ENCODE measurements around the gene ABHD12.
"Not testable (repeated sequence)": the region's sequence is repeated elsewhere in the genome, so short reads cannot be mapped to it uniquely, and the experiment has no call there.

The ABHD12 gene

DNA sequence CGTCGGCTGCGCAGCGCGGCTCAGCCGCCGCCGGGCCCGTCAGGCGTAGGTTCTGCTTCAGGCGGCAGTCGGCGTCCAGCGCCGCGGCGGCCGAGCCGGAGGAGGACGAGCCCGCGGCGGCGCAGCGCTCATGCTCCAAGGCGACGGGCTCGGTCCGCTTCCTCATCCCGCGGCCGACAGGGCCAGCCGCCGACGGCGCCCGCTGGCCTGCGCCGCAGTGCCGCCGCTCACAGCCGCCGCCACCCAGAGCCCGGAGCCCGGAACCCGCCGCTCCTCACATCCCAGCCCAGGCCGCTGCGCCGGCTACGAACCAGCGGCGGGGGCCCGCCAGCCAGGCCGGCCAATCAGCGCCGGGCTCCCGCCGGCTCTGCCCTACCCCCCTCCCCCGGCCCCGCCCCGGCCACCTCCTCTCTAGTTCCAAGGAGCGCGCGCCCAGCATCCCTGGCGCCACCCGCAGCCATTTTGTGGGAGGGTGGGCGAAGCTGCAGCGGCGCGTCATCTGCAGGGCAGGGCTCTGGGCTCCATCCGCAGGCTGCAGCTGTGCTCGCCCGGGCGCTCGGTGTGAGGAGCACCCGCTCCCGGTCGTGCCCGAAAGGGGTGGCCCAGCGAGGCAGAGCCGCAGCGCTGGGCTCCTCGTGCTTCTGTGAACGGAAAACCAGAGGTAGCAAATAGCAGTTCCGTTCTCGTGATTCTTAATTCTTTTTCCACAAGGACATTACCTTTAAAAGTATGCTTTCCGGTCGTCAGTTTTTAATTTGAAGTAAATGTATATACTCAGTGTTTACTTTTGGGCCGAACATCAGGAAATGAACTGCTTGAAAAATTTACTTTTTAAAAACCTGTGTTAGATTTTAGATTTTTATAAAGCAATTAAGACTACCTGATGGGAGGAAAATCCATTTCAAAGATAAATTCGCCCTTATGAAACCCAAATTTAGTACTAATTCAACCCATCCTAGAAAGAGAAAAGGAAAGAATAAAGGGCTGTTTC, at the start of gene ABHD12:
TSS of gene ABHD12 (minus strand) at position 298 of the 991 bp plus-strand sequence. CDS start at position 166, 132 bp downstream.
- peak; percentile 98 for DNase-seq (ENCODE audit: low spot score)

DNA sequence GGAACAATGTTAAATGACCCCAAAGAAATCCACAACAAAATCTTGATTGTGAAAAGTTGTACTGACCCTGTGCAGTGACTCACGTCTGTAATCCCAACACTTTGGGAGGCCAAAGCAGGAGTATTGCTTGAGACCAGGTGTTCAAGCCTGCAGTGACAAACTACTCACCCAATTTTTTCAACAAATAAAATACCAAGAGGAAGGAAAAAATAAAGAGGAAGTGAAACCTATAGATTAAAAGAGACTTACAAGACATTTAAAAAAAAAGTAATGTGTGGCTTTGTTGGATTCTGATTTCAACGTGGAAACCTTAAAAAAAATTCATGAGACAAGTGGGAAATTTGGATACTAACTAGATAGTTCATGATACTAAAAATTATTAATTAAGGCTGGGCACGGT, 48.7 kb upstream of the ABHD12 start:
- no peak for DNase-seq (ENCODE audit: low spot score)

DNA sequence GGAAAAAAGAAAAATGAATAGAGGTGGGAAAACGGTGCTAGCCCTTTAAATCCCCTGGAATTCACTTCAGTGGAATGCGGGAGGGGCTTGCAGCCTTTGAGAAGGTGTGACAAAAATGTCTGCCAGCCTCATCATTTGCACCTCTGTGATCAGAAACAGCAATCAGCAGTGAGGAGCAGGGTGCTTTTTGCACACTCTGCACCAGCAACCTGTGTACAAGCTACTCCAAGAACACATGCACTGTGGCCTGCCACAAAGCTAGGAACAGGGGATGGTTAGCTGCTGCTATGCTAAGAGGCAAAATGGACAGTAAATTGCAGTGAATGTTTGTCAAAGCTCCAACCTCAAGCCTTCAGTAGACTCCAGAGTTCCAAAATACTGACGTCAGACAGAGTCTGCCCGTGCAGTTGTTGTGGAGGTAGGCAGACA, 46.5 kb upstream of the ABHD12 start:
- no peak for DNase-seq (ENCODE audit: low spot score)

DNA sequence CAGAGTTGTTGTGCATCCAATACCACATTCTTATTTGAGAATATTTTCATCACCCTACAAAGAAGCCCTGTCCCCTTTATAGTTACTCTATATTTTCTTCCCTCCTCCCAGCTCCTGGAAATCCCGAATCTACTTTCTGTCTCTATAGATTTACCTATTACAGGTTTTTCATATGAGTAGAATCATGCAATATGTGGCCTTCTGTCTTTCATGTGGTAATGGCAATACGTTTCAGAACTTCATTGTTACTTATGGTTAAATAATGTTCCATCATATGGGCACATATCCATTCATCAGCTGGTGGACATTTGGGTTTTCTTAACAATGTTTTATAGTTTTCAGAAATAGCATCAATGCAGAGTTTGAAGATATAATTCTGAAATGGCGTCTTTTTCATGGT, 33.9 kb upstream of the ABHD12 start:
- no peak for DNase-seq (ENCODE audit: low spot score)

- DNase-seq (ENCODE audit: low spot score) = no peak
Measured at GRCh38 chr20:25422032-25422431, 31.4 kb upstream of the ABHD12 start.

- no peak for DNase-seq (ENCODE audit: low spot score)
Measured at GRCh38 chr20:25421102-25421501, 30.5 kb upstream of the ABHD12 start.

DNA sequence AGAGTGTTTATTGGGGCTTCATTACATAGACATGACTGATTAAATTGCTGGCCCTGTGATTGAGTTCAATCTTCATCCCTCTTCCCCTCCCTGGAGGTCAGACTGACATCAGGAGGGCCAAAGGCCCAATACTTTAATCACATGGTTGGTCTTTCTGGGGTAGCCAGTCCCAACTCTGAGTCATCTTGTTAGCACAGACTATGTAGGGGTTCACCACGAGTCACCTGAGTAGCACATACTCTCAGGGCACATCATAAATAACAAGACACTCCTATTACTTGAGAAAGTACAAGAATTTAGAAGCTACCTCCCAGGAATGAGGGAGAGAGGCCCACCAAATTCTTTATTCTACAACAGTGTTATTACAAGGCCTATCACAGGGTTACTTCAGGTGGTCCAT, 28.1 kb upstream of the ABHD12 start:
- DNase-seq (ENCODE audit: low spot score) = no peak

DNA sequence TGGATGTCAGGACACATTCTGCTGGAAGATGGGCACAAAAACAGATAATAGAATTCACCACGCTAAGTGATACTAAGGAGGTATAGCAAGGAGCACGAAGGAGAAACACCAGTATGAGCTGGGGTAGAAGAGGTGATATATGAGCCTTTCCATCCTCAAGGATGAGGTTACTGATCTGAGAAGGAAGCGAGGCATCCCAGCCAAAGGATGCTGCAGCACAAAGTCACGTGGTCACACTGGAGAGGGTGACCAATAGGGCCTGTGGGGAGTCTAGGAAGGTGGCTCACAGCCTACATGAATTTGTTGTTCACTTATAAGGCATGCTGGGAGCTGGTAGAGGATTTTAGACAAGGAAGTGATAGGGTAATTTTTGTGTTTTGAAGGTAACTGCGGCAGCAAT, 18.3 kb upstream of the ABHD12 start:
- DNase-seq (ENCODE audit: low spot score) = no peak

DNA sequence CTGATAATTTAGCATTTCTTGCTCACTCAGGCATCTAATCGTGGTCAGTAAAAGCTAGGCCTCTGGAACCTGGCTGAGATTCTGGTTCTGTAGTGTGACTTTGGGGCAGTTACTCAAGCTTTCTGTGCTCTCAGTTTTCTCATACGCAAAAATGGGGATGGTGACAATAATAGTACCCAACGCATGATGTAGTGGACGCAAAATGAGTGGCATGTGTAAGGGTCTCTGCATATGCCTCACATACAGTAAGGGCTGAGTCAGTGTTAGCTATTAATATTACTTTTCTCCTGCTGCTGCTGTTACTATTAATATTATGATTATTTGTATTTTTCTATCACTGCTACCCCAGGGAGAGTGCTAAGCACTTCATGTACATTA, 17.5 kb upstream of the ABHD12 start:
- peak; percentile 11 for DNase-seq (ENCODE audit: low spot score)

DNA sequence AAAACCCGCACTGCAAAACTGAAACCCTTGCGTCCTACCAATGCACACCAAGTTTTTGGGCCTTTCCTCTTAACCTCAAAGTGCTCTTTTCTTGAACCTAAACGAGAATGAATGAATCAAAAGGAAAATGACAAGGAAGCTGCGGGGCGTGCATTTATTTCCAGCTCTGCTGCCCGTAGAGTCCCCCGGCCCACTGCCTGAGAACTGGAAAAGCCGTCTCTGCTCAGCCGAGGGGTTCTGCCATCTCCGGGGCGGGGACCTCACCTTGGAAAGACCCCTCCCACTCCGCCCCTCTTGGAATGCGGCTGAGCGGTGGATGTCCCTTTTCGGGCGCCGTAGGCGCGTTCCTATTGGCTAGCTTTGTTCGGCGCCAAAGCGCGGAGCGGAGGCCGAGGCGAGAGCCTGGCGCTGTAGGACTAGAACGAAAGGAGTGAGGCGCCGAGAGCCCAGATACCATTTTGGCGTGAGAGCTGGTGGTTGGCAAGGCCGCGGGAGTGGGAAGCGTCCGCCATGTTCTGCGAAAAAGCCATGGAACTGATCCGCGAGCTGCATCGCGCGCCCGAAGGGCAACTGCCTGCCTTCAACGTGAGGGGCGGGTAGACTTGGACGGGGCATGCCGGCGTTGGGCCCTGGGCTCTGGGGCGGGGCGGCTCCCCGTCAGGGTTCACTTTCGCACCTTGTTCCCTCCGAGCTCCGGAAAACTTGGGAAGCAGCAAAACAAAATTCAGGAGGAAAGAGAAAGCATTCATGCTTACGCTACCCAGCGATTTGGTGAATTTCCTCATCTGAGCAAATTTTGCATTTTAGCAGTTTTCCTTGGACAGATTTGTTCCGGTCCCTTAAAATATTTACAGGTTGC, 16.9 kb upstream of the ABHD12 start, which contains the start of gene GINS1:
TSS of gene GINS1 (plus strand) at position 363 of the 859 bp plus-strand sequence. CDS start at position 511, 148 bp downstream.
- DNase-seq (ENCODE audit: low spot score) = peak; percentile 95

DNA sequence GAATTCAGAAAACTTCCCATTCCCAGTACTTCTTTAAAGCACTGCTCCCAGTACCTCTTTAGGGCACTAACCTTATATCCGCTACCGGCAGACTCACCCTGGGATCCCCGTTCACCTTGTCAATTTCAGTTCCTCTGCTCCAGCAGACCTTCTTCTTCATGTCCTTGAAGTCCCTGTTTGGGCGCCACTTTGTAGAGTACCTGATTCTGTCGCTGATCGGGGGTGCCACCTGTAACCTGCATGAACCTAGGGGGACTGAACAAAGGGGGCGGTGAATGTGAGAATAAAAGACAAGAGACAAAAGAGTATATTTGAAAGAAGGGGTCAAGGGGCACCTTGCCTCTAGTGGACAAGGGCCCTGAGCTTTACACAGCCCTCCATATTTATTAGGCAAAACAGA, 11.9 kb upstream of the ABHD12 start:
- no peak for DNase-seq (ENCODE audit: low spot score)

GRCh38 chr20:25400291-25400732, 9.7 kb upstream of the ABHD12 start:
- DNase-seq (ENCODE audit: low spot score) = not testable (repeated sequence)

DNA sequence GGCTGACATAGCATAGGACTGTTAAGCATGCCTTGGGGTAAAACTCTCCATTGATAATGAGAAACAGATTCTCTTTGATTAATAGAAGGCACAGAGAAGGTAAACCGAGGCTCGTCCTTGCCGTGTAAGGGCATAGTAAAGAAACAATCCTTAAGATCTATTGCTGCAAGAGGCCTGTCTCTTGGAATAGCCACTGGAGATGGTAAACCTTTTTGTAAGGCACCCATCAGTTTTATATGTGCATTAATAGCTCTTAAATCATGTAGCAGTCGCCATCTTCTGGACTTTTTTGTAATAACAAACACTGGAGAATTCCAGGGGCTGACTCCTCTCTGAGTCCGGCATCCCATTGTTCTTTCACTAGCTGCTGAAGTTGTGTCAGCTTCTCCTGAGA, 8.4 kb upstream of the ABHD12 start:
- DNase-seq (ENCODE audit: low spot score) = peak; percentile 74

DNA sequence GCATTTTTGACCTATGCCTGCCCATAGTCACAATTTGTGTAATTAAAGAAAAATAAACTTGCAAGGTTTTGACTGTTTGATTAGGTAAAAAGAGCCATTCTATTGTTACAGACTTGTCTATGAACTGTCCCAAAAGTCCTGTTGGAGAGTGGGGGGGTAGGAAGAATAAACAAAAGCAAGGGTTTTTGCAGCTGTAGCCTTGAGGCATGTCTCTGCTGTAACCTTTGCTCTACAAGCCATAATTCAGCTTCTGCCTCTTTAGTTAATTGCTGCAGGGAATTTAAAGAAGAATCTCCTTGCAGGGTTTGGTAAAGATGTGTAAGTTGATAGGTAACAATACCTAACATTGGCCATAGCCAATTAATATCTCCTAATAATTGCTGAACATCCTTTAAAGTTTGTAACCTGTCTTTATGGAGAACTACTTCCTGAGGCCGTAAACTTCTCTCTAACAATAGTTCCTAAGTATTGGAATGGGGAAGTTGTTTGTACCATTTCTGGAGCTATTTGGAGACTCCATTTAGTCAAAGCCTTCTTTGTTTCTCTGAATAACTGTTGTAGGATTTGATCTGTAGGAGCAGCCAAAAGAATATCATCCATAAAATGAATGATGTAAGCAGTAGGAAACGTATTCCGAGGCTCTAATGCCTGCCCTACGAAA, 7.9 kb upstream of the ABHD12 start:
- DNase-seq (ENCODE audit: low spot score) = no peak

GRCh38 chr20:25397821-25398220, 7.2 kb upstream of the ABHD12 start:
- DNase-seq (ENCODE audit: low spot score) = no peak

DNA sequence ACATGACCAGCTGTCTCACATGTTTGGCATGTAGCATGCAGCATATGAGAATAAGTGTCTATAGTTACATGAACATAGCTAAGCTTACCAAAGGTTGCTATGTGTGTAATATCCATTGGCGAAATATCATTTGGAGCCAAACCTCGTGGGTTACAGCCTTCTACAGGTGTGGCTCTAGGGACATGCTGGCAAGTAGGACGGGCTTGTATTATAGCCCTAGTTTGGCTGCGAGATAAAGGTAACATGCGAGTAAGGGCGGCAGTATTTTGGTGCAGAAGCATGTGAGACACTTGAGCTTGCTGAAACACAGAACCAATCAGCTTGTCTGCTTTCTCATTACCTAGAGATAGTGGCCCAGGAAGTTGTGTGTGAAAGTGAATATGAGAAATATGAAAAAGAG, 6.5 kb upstream of the ABHD12 start:
- no peak for DNase-seq (ENCODE audit: low spot score)

- DNase-seq (ENCODE audit: low spot score) = no peak
Measured at GRCh38 chr20:25394996-25395395, 4.4 kb upstream of the ABHD12 start.

GRCh38 chr20:25394276-25394675, 3.6 kb upstream of the ABHD12 start:
- no peak for DNase-seq (ENCODE audit: low spot score)

GRCh38 chr20:25389858-25390537, 637 bp downstream of the ABHD12 start:
- DNase-seq (ENCODE audit: low spot score) = peak; percentile 60

- peak; percentile 34 for DNase-seq (ENCODE audit: low spot score)
Measured at GRCh38 chr20:25389401-25389857, 1.2 kb downstream of the ABHD12 start.

- no peak for DNase-seq (ENCODE audit: low spot score)
Measured at GRCh38 chr20:25382704-25383370, 7.8 kb downstream of the ABHD12 start.
